ENCODE data around the gene EML5. TPM values are rescaled to one million over a fixed set of nuclear protein-coding genes. Genes with fewer than 3 reads are reported as not detected.
A peak's percentile ranks its signal among the peaks of the same experiment; 100 is the strongest.

The EML5 gene
- total and polyA plus RNA-seq, 2 of the 13 experiments (the other 11 are each of a cell fraction or from before 2014, with no cell fraction given), result 0.11 TPM; not detected in 1

- Histone ChIP-seq H3K9me3 (ENCODE audit: low read length) (no peaks in the 10 kb centered on the region), H3K4me1 (ENCODE audit: insufficient read depth, low read length) (0 out of 2 replicates have a peak, but pooled peaks cover 4% of the 10 kb centered on the region), H3K4me3 (replicated peaks in 1 of 3; ENCODE audit: insufficient read depth in 1 of 3, low read depth in 2 of 3, low read length in 3 of 3) (no peak overlapping the region), H2AFZ (ENCODE audit: low read length) (no peak overlapping the region), H3K79me2 (ENCODE audit: insufficient read depth, low read length) (no peaks in the 10 kb centered on the region), H3K36me3 (replicated peaks in 1 of 2; ENCODE audit: control insufficient read depth in 1 of 2, insufficient read depth in 2 of 2, low read length in 2 of 2) (no peaks in the 10 kb centered on the region), H3K27me3 (ENCODE audit: control insufficient read depth in 1 of 2, insufficient read depth in 2 of 2, low read length in 2 of 2) (peaks cover 0 to 10% of the 10 kb centered on the region in 2 experiments; a peak in 3 of 5 replicates), H3K4me2 (ENCODE audit: low read depth, low read length) (no peak overlapping the region), H3K27ac (ENCODE audit: extremely low read length, insufficient read depth, low read length) (no peak overlapping the region), H4K20me1 (ENCODE audit: insufficient read depth, low read length) (no peaks in the 10 kb centered on the region), H3K9ac (ENCODE audit: insufficient read depth, low read depth, low read length) (no peak overlapping the region)
- intact Hi-C loops (cut with micrococcal nuclease; ENCODE audit: unreplicated experiment), result no loop called here
- no peak for FAIRE-seq
- DNase-seq (ENCODE audit: low spot score), result no peak
- no peak for TF ChIP-seq KAT2B (IDR thresholded peaks at IDR 0.05; ENCODE audit: borderline replicate concordance, low read depth, low read length)
- no peak for TF ChIP-seq RAD21 (CRISPR knock-in tag; IDR thresholded peaks at IDR 0.05)
- no peak for TF ChIP-seq KAT8 (CRISPR knock-in tag; IDR thresholded peaks at IDR 0.05)
- no peak for TF ChIP-seq ZNF143 (CRISPR knock-in tag; IDR thresholded peaks at IDR 0.05)
- CTCF ChIA-PET (ENCODE audit: low intra/inter-chr PET ratio, low total read pairs), result no interaction called here
- ATAC-seq, result no peak
- in situ Hi-C loops (cut with HindIII; ENCODE audit: extremely low pct_ligation_motif_present, low pct_unique_long_range_greater_than_20kb), result no loop called here
- POLR2A ChIA-PET, result no interaction called here
- no TSS peak for BruUV-seq (replicated peaks)
- WGBS (ENCODE audit: low lambda C conversion rate), result 3% methylated on average over 4 of the region's 4 CpGs
These were observed 5.4 kb upstream of the EML5 start for GRCh38 chr14:88798156-88798555.

GRCh38 chr14:88793259-88793625, 489 bp upstream of the EML5 start:
- H3K4me2 ChIP-seq (ENCODE audit: low read depth, low read length), result peak overlapping the region; percentile 71
- H3K9ac ChIP-seq (ENCODE audit: insufficient read depth, low read depth, low read length), result no peak overlapping the region; the same call in 1 of the 2 replicates
- no peak overlapping the region for H2AFZ ChIP-seq (ENCODE audit: low read length)
- DNase-seq (ENCODE audit: low spot score), result no peak
- WGBS (ENCODE audit: low lambda C conversion rate), result 71% methylated on average over 12 of the region's 13 CpGs
- no TSS peak for BruUV-seq (replicated peaks)
- POLR2A ChIA-PET, result interaction anchor here (1.0 kb wide), 1 partner anchor 32 kb away, joined by 3 read pairs; the partner anchor contains the start of gene TTC8
- H3K4me3 ChIP-seq (replicated peaks in 1 of 3; ENCODE audit: insufficient read depth in 1 of 3, low read depth in 2 of 3, low read length in 3 of 3), result peak overlapping the region; percentile 31 to 71 (median 69); a peak in 5 of 6 replicates
- no peak overlapping the region for H3K27ac ChIP-seq (ENCODE audit: extremely low read length, insufficient read depth, low read length)
- ATAC-seq, result no peak; the same call in 2 of the 3 replicates
- CTCF ChIA-PET (ENCODE audit: low intra/inter-chr PET ratio, low total read pairs), result no interaction called here
- peaks cover 4 to 24% of the 10 kb centered on the region in 2 experiments for H3K27me3 ChIP-seq (ENCODE audit: control insufficient read depth in 1 of 2, insufficient read depth in 2 of 2, low read length in 2 of 2)
- FAIRE-seq, result no peak
- no peaks in the 10 kb centered on the region for H3K36me3 ChIP-seq (replicated peaks in 1 of 2; ENCODE audit: control insufficient read depth in 1 of 2, insufficient read depth in 2 of 2, low read length in 2 of 2)
- TF ChIP-seq ZNF546 (CRISPR knock-in tag; conservative IDR thresholded peaks at IDR 0.05), result no peak
- TF ChIP-seq SMC3 (IDR thresholded peaks at IDR 0.05; ENCODE audit: low read length), result no peak
- TF ChIP-seq ZNF550 (CRISPR knock-in tag; IDR thresholded peaks at IDR 0.05; ENCODE audit: borderline replicate concordance), result no peak
- no peak for TF ChIP-seq SIX1 (CRISPR knock-in tag; IDR thresholded peaks at IDR 0.05; ENCODE audit: borderline replicate concordance)
- TF ChIP-seq CCDC6 (CRISPR knock-in tag; IDR thresholded peaks at IDR 0.05), result 0 out of 2 replicates have a peak, but pooled peaks have one; percentile 0
- no peak for TF ChIP-seq MEIS2 (CRISPR knock-in tag; IDR thresholded peaks at IDR 0.05)
- TF ChIP-seq ZNF121 (CRISPR knock-in tag; IDR thresholded peaks at IDR 0.05), result peak; percentile 42; the same call in 1 of the 2 replicates
- no peak for TF ChIP-seq ZNF616 (CRISPR knock-in tag; IDR thresholded peaks at IDR 0.05; ENCODE audit: low read depth)
- 0 out of 2 replicates have a peak, but pooled peaks have one; percentile 31 for TF ChIP-seq ZFP41 (CRISPR knock-in tag; IDR thresholded peaks at IDR 0.05; ENCODE audit: borderline replicate concordance)
- H4K20me1 ChIP-seq (ENCODE audit: insufficient read depth, low read length), result no peaks in the 10 kb centered on the region
- no peaks in the 10 kb centered on the region for H3K79me2 ChIP-seq (ENCODE audit: insufficient read depth, low read length)
- intact Hi-C loops (cut with micrococcal nuclease; ENCODE audit: unreplicated experiment) (no loop called here), in situ Hi-C loops (cut with HindIII; ENCODE audit: extremely low pct_ligation_motif_present, low pct_unique_long_range_greater_than_20kb) (no loop called here)
- peaks cover 11% of the 10 kb centered on the region; the same call in 1 of the 2 replicates for H3K4me1 ChIP-seq (ENCODE audit: insufficient read depth, low read length)
- no peaks in the 10 kb centered on the region for H3K9me3 ChIP-seq (ENCODE audit: low read length)
